Measurements from ENCODE around the gene ACY1. TPM values are rescaled to one million over a fixed set of nuclear protein-coding genes. Genes with fewer than 3 reads are reported as not detected.

The ACY1 gene
- total RNA-seq, 2 experiments from 2014 or later, result 3.3 to 4.0 TPM

DNA sequence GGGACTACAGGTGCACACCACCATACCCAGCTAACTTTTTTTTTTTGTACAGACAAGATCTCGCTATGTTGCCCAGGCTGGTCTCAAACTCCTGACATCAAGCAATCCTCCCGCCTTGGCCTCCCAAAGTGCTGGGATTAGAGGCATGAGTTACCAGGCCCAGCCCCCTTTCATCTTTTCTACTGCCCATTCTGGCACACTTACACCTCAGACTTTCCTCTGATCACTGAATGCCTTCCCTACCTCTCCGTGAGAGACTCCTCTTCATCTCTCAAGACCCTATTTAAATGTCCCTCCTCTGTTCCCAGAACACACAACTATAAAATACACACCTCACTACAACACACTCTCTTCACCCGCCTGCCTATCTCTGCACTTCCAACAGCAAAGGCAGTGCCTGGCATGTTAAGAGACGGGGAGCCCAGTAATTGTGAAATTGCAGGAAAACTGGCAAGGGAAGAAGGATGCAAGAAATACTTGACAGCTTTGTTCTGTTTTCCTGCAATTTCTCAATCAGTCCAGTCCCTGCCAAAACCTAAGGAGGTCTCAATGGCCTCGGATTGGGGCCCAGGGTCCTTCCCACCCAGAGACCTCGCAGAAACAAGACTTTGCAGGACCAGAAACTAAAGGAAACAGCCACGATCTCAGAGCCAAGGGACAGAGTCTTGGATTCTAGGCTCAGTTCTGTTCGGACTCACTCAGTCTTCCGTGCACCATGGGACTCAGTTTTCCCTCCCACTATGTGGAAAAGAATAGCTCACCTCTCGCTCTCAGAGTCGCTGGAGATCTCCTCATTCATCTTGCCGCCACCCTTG lies 42.5 kb upstream of the ACY1 start:
- no peaks in the 10 kb centered on the region for H4K20me1 ChIP-seq (ENCODE audit: insufficient read depth, low read length)
- DNase-seq (ENCODE audit: low spot score), result no peak
- H3K4me1 ChIP-seq (ENCODE audit: insufficient read depth, low read length, poor library complexity, severe bottlenecking), result peaks cover 24% of the 10 kb centered on the region
- no peaks in the 10 kb centered on the region for H3K9me2 ChIP-seq (ENCODE audit: insufficient read depth, low read length)
- intact Hi-C loops (cut with micrococcal nuclease; ENCODE audit: unreplicated experiment), result loop anchor here (5.0 kb wide), 1 partner anchor 181 kb away; no protein-coding TSS in a partner anchor
- TF ChIP-seq EZH2phosphoT487 (IDR thresholded peaks at IDR 0.05; ENCODE audit: borderline replicate concordance, low read depth, low read length), result no peak
- TF ChIP-seq, protein P1, sequence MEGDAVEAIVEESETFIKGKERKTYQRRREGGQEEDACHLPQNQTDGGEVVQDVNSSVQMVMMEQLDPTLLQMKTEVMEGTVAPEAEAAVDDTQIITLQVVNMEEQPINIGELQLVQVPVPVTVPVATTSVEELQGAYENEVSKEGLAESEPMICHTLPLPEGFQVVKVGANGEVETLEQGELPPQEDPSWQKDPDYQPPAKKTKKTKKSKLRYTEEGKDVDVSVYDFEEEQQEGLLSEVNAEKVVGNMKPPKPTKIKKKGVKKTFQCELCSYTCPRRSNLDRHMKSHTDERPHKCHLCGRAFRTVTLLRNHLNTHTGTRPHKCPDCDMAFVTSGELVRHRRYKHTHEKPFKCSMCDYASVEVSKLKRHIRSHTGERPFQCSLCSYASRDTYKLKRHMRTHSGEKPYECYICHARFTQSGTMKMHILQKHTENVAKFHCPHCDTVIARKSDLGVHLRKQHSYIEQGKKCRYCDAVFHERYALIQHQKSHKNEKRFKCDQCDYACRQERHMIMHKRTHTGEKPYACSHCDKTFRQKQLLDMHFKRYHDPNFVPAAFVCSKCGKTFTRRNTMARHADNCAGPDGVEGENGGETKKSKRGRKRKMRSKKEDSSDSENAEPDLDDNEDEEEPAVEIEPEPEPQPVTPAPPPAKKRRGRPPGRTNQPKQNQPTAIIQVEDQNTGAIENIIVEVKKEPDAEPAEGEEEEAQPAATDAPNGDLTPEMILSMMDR (conservative IDR thresholded peaks at IDR 0.05; ENCODE audit: low read length), result no peak
- peaks cover 38% of the 10 kb centered on the region for H3K36me3 ChIP-seq (ENCODE audit: insufficient read depth, low read length)
- no peak overlapping the region for H3K27ac ChIP-seq (ENCODE audit: low read depth, low read length, poor library complexity, severe bottlenecking)
- peaks cover 23% of the 10 kb centered on the region for H3K79me2 ChIP-seq (ENCODE audit: insufficient read depth, low read depth, low read length)
- peak overlapping the region; percentile 56; the same call in 1 of the 2 replicates for H2AFZ ChIP-seq (ENCODE audit: low read length)
- H3K4me3 ChIP-seq (ENCODE audit: low read depth, low read length, poor library complexity, severe bottlenecking), result peak overlapping the region; percentile 90
- TSS peak; percentile 72 for BruUV-seq (replicated peaks)
- H3K9me3 ChIP-seq (ENCODE audit: low read length), result no peaks in the 10 kb centered on the region
- ChIA-PET CTCF (ENCODE audit: unreplicated experiment) (interaction anchor here (0.7 kb wide), 1 partner anchor 33 kb away, joined by 3 read pairs; the partner anchor contains the start of genes ABHD14A and ABHD14B), POLR2A (interaction anchor here (1.1 to 2.3 kb wide), 2 partner anchors 33 to 54 kb away, joined by 3 to 11 read pairs; partner anchors contain the start of genes ABHD14B and RPL29)
- peak overlapping the region; percentile 88 for H3K4me2 ChIP-seq (ENCODE audit: low read length)

DNA sequence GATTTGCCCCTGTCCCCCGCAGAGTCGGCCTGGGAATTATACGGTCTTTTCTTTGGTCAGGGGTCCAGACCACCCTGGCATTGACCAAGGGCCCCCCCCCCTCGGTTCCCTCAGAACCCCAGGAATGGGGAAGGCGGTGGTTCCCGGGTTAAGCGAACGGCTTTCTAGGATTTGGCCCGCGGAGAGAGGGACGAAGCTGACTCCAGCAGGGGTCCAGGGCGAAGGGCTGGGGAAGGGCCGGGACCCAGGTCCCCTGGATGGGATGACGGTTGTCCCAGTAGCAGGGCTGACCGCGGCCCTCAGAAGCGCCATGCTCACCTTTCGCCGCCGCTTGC lies 41.9 kb upstream of the ACY1 start:
- H3K4me1 ChIP-seq (ENCODE audit: insufficient read depth, low read length, poor library complexity, severe bottlenecking), result peaks cover 24% of the 10 kb centered on the region
- H3K4me2 ChIP-seq (ENCODE audit: low read length), result peak overlapping the region; percentile 88
- no peaks in the 10 kb centered on the region for H3K9me3 ChIP-seq (ENCODE audit: low read length)
- H3K9me2 ChIP-seq (ENCODE audit: insufficient read depth, low read length), result no peaks in the 10 kb centered on the region
- H3K4me3 ChIP-seq (ENCODE audit: low read depth, low read length, poor library complexity, severe bottlenecking), result peak overlapping the region; percentile 90
- no peak for DNase-seq (ENCODE audit: low spot score)
- H4K20me1 ChIP-seq (ENCODE audit: insufficient read depth, low read length), result no peaks in the 10 kb centered on the region
- H3K36me3 ChIP-seq (ENCODE audit: insufficient read depth, low read length), result peaks cover 32% of the 10 kb centered on the region
- TF ChIP-seq, protein P1 (conservative IDR thresholded peaks at IDR 0.05; ENCODE audit: low read length), result no peak
- TF ChIP-seq EZH2phosphoT487 (IDR thresholded peaks at IDR 0.05; ENCODE audit: borderline replicate concordance, low read depth, low read length), result no peak
- intact Hi-C loops (cut with micrococcal nuclease; ENCODE audit: unreplicated experiment), result loop anchor here (5.0 kb wide), 1 partner anchor 181 kb away; no protein-coding TSS in a partner anchor
- no TSS peak for BruUV-seq (replicated peaks)
- ChIA-PET CTCF (ENCODE audit: unreplicated experiment) (interaction anchor here (0.7 kb wide), 1 partner anchor 33 kb away, joined by 3 read pairs; the partner anchor contains the start of genes ABHD14A and ABHD14B), POLR2A (interaction anchor here (0.8 to 2.3 kb wide), 3 partner anchors 32 to 54 kb away, joined by 3 to 11 read pairs (median 3); partner anchors contain the start of genes ABHD14B and RPL29)
- H3K79me2 ChIP-seq (ENCODE audit: insufficient read depth, low read depth, low read length), result peaks cover 23% of the 10 kb centered on the region
- no peak overlapping the region for H3K27ac ChIP-seq (ENCODE audit: low read depth, low read length, poor library complexity, severe bottlenecking)
- peak overlapping the region; percentile 56; the same call in 1 of the 2 replicates for H2AFZ ChIP-seq (ENCODE audit: low read length)

Data from OCI-LY7 (cell line).